BE2C (cell line): ENCODE results near the gene ART1.

Experiments
- DNase-seq: peaks from one replicate; pipeline ENCODE4 v3.0.0-alpha.2; 2020
- H3K27me3 ChIP-seq: fragments of 250-450 bp; sonication (Bioruptor Pico); 2 replicates; pipeline ENCODE4 v1.5.1; 2020; ENCODE audit warnings: mild to moderate bottlenecking
- H3K36me3 ChIP-seq: fragments of 250-450 bp; sonication (Bioruptor Pico); 2 replicates; pipeline ENCODE4 v1.5.1; 2020; ENCODE audit warnings: mild to moderate bottlenecking
- H3K4me1 ChIP-seq: fragments of 250-450 bp; sonication (Bioruptor Pico); 2 replicates; pipeline ENCODE4 v1.5.1; 2020
- H3K4me3 ChIP-seq: 2 replicates; pipeline ENCODE4 v1.5.1; 2011; ENCODE audit warnings: low read depth, low read length
- H3K9me3 ChIP-seq: fragments of 250-450 bp; sonication (Bioruptor Pico); 2 replicates; pipeline ENCODE4 v1.5.1; 2020
- TF ChIP-seq, protein P1 (sequence below): IDR thresholded peaks from 2 replicates; pipeline ENCODE4 v1.5.1; 2012; ENCODE audit warnings: mild to moderate bottlenecking, low read depth, low read length

Gene ART1

DNA sequence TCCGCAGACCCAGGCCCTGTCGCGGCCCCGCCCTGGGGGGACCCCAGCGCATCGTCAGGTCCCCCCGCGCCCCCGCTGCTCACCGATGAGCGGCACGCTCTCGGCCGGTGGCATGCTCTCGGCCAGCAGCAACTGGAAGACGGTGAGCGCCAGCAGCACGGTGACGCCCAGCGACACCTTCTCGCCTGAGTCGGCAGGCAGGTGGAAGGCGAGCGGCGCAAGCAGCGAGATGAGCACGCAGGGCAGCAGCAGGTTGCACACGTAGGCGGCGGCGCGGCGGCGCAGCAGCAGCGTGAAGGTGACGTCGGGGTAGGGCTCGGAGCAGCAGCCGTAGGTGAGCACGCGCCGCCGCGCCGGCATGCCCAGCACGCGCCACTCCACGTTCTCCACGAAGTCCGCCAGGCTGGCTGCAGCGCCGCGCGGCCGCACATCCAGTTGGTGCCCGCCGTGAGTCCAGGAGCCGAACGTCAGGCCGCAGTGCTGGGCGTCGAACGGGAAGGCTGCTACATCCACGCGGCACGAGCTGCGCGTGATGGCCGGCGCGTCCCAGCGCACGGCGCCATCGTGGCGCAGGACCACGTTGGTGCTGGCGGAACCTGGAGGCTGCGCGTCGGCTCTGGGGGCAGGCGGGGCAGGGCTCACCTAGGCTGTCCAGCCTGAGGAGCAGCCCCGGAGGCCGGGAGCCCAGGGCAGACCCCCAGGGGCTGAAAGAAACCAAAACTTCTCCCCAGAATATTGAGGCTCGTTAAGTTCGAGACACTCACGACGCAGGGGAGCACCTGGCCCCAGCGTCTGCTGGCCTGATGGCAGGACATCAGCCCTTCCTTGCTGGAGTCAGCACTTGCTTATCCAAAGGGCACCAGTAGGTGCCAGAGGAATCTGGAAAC lies 22.5 kb downstream of the ART1 start:
- Histone ChIP-seq H3K27me3 (no peaks in the 10 kb centered on the region), H3K4me3 (no peak overlapping the region), H3K36me3 (no peaks in the 10 kb centered on the region), H3K4me1 (no peaks in the 10 kb centered on the region), H3K9me3 (no peaks in the 10 kb centered on the region)
- TF ChIP-seq, protein P1, sequence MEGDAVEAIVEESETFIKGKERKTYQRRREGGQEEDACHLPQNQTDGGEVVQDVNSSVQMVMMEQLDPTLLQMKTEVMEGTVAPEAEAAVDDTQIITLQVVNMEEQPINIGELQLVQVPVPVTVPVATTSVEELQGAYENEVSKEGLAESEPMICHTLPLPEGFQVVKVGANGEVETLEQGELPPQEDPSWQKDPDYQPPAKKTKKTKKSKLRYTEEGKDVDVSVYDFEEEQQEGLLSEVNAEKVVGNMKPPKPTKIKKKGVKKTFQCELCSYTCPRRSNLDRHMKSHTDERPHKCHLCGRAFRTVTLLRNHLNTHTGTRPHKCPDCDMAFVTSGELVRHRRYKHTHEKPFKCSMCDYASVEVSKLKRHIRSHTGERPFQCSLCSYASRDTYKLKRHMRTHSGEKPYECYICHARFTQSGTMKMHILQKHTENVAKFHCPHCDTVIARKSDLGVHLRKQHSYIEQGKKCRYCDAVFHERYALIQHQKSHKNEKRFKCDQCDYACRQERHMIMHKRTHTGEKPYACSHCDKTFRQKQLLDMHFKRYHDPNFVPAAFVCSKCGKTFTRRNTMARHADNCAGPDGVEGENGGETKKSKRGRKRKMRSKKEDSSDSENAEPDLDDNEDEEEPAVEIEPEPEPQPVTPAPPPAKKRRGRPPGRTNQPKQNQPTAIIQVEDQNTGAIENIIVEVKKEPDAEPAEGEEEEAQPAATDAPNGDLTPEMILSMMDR, result no peak
- no peak for DNase-seq

DNA sequence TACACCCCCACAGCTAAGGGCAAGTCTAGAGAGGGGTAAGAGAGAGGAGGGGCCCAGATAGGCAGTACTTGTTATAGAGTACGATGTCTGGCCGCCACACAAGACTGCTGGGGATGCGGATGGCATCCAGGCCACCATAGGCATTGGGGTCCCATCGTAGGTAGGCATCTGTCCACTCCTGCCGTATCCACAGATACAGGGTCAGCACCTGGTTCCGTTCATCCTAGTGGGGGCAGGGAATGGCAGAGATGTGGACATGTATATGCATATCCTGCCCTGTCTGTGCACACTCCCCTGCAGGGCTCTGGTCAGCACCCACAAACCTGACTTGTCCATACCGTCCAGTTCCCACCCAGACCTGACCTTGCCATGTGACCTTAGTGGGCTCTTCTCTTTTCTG lies 24.2 kb downstream of the ART1 start:
- no peak overlapping the region for H3K4me3 ChIP-seq
- no peaks in the 10 kb centered on the region for H3K4me1 ChIP-seq
- TF ChIP-seq, protein P1, result no peak
- no peak for DNase-seq
- H3K36me3 ChIP-seq, result no peaks in the 10 kb centered on the region
- no peaks in the 10 kb centered on the region for H3K9me3 ChIP-seq
- no peaks in the 10 kb centered on the region for H3K27me3 ChIP-seq

DNA sequence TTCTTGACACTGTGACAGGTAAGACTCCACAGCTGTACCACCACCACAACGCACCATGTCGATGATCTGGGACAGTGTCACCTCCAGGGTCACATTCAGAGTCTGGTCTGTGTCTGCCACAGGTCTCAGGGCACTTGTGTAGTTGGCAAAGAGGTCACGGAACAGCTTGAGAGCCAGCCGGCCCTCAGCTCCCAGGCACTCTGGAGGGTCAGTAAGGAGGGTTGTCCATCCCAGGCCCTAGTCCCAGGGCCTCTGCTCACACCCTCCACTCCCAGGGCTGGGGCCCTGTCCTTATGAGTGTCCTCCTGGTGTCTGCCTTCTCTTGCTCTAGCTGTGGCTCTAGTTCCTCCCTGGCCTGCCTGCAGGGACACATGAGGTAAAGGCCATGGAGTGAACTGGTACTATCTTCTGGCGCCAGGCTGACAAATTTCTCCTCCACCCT lies 24.8 kb downstream of the ART1 start:
- TF ChIP-seq, protein P1, result no peak
- Histone ChIP-seq H3K4me1 (no peaks in the 10 kb centered on the region), H3K9me3 (no peaks in the 10 kb centered on the region), H3K27me3 (no peaks in the 10 kb centered on the region), H3K36me3 (no peaks in the 10 kb centered on the region), H3K4me3 (no peak overlapping the region)
- DNase-seq, result no peak

DNA sequence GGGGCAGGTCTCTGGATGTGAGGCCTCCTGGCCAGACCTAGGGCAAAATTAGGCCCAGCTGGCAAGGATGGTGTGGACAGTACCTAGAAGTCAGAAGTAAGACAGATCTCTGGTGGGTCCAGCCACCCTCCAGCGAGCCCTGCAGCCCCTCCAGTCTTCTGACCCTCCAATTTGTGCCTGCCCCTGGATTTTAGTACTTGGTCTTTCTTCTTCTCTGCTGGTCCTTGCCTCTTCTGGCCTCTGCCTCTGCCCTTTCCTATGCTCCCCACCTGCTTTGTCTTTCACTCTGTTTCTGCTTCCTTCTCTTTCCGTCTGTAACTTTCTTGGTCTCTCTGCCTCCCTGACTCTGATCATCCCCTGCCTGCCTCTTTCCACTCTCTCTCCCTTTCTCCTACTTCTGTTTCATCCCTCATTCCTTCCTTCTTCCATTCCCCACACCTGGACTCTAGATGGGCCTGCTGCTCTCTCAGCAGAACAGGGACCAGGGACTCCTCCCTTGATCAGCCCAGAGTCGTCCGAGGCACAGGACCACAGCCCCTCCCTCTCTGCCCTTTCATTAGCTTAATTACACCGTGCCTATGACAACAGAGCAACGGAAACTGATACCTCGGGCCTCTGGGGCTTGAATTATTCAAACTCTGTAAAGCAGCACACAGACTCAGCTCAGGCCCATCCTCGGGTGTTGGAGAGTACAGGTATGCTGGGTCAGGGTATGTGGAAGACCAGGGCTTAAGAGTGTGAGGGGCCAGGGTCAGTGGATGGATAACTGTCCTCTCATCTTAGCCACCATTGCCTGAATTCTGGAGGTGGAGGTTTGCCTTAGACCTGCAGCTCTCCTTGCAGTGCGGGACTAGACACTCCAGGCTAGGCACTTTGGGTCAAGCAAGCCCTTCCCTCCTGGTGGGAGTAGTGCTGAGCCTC lies 26.7 kb downstream of the ART1 start, which contains the start of gene CHRNA10:
TSS of gene CHRNA10 (minus strand) at position 51 of the 921 bp plus-strand sequence. CDS start 72 bp downstream, outside the sequence.
- TF ChIP-seq, protein P1, result no peak
- H3K4me1 ChIP-seq, result no peaks in the 10 kb centered on the region
- H3K27me3 ChIP-seq, result no peaks in the 10 kb centered on the region
- no peak for DNase-seq
- H3K9me3 ChIP-seq, result no peaks in the 10 kb centered on the region
- H3K4me3 ChIP-seq, result no peak within 1 kb of the TSS
- peaks cover 9% of the 10 kb centered on the region for H3K36me3 ChIP-seq

DNA sequence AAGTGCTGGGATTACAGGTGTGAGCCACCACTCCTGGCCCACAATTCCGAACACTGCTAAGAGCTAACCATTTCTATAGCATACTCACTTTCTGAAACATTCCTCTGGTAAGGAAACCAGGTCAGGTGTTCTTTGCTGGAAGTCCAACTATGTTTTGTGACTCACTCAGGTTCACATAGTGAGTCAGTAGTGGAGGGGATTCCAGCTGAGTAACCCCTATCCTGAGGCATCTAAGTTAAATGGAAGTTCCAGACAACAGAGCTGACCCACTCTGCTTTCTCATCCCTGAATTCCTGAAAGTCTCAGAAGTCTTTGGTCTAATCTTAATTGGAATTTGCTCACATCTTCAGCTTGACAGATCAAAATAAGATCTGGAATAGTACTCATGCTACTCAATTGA lies 29.3 kb downstream of the ART1 start:
- Histone ChIP-seq H3K4me1 (no peaks in the 10 kb centered on the region), H3K4me3 (no peak overlapping the region), H3K36me3 (peaks cover 9% of the 10 kb centered on the region), H3K27me3 (no peaks in the 10 kb centered on the region), H3K9me3 (no peaks in the 10 kb centered on the region)
- no peak for DNase-seq
- TF ChIP-seq, protein P1, result no peak
